Thyroid gland (tissue), 4 donors: ENCODE measurements around the gene LCAT.

ENCODE experiments used
- CTCF ChIP-seq, 6 experiments: fragments of 200-600 bp in 3 of 6; fragments of 450-650 bp in 3 of 6; sonication (generic) in 3 of 6; IDR thresholded peaks; one replicate each; pipeline ENCODE4 v1.5.1; 2016 to 2019; ENCODE audit warnings: antibody characterized with exemption in 6 of 6, mild to moderate bottlenecking in 2 of 6, inconsistent platforms in 1 of 6, moderate library complexity in 1 of 6
- POLR2A ChIP-seq, 2 donors: fragments of 450-650 bp; IDR thresholded peaks; one replicate each; pipeline ENCODE4 v1.6.1; 2017; ENCODE audit warnings: antibody characterized with exemption in 2 of 2, mild to moderate bottlenecking in 2 of 2, moderate library complexity in 1 of 2

- TF ChIP-seq POLR2A (IDR thresholded peaks at IDR 0.05) (no peak), CTCF (IDR thresholded peaks at IDR 0.05) (no peak)
Observed at GRCh38 chr16:67930191-67930590, 13.7 kb downstream of the LCAT start.
